HG03060 (cell line): ENCODE measurements around the gene YIPF2.
"Not testable (repeated sequence)": the region's sequence is repeated elsewhere in the genome, so short reads cannot be mapped to it uniquely, and the experiment has no call there.

ENCODE experiments used
- ATAC-seq: cut with Tn5 transposase; IDR thresholded peaks from one replicate; pipeline ENCODE4 v1.9.1; 2021; ENCODE audit warnings: low read depth, moderate number of reproducible peaks; ENCODE audit not compliant: unreplicated experiment

YIPF2 gene

DNA sequence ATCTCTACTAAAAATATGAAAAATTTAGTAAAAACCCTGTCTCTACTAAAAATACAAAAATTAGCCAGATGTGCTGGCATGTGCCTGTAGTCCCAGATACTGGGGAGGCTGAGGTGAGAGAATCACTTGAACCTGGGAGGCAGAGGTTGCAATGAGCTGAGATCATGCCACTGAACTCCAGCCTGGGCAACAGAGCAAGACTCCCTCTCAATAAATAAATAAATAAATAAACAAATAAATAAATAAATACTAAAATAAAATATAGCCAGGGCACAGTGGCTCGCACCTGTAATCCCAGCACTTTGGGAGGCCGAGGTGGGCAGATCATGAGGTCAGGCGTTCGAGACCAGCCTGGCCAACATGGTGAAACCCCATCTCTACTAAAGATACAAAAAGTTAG is 15.0 kb upstream of the YIPF2 start:
- not testable (repeated sequence) for ATAC-seq

DNA sequence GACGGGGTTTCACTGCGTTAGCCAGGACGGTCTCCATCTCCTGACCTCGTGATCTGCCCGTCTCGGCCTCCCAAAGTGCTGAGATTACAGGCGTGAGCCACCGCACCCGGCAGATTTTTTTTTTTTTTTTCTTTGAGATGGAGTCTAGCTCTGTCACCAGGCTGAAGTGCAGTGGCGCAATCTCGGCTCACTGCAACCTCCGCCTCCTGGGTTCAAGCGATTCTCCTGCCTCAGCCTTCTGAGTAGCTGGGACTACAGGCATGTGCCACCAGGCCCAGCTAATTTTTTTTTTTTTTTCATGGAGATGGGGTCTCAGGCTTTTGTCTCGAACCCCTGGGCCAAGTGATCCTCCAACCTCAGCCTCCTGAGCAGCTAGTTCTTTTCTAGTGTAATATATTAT is 13.2 kb upstream of the YIPF2 start:
- not testable (repeated sequence) for ATAC-seq

DNA sequence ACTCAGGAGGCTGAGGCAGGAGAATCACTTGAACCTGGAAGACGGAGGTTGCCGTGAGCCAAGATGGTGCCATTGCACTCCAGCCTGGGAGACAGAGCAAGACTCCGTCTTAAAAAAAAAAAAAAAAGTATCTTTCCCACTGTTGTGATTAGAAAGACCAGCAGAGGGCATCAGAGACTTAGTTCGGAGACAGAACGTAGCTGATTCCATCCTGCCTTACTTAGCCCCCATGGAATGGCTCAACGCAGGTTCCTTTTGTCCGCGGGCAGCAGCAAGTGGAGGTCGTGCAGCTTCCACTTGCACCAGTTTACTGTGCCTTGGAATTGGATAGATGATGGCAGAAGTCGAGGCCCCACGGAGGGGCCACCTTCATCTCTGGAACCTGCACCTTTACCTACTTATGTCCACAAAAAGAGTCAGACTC is 8.2 kb upstream of the YIPF2 start:
- ATAC-seq = no peak

DNA sequence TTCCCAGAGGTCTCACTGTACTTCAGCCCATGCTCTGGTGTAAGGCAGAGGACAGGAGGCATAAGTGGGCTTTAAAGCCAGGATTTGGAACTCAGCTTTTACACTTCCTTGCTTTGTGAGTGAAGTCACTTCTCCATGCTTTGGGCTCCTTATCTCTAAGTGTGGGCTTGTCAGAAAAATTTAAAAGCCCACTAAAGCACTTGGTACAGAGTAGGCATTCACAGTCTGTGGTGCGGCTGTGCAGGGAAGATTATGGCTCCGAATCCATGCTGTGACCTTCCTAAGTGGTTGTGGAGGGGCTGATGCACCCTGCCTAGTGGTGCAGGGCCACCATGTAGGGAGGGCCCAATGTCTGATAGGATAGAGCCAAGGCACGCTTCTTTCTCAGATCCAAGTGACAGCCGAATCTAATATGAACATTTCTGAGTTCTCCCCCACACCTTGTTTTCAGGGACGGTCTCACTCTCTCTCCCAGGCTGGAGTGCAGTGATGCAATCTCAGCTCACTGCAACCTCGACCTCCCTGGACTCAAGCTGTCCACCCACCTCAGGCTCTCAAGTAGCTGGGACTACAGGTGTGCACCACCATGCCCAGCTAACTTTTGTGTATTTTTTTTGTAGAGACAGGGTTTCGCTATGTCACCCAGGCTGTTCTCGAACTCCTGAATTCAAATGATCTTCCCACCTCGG is 7.1 kb upstream of the YIPF2 start:
- ATAC-seq = no peak

DNA sequence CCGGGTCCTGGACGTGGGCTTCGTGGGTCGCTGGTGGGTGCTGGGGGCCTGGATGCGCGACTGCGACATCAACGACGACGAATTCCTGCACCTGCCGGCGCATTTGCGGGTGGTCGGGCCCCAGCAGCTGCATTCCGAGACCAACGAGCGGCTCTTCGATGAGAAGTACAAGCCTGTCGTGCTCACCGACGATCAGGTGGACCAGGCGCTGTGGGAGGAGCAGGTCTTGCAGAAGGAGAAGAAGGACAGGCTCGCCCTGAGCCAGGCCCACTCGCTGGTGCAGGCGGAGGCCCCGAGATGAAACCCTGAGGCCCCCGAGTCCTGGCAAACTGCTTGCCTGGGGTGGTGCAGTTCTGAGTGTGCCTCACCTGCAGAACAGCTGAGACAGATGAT is 959 bp upstream of the YIPF2 start:
- no peak for ATAC-seq

DNA sequence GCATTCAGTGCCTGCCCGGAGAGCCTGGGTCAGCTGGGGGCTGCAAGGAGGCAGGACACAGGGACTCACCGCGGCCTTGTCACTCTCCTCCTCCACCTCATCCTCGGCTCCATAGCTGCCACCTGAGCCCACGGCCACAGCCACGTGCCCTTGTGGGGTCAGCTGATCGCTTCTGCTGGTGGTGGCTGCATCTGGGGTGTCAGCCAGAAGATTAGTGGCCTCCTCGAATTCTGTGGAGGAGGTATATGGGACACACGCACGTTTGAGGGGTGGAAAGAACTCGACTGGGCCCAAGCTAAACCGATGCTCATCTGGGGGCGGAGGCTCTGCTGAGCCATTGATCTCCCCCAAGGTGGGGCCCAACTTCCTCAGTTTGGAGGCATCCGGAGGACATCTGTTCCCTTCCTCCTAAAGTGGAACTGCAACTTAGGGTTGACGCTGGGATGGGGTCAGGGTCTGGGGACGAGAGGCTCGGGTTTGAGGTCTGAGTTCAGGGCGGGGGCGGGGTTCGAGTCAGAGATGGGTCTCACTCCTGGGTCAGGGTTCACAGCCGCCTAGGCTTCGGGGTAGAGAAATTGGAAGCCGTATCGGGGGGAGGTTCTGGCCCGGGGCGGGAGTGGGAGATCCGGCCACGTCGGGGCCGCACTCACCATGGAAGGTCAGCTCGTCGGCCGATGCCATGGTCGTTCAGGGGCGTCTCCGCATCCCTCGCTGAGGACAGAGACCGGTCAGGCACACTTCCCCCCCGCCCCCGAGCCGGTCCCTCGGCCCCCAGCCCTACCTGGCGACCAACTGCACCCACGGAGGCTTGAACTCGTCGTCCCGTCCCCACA is 493 bp downstream of the YIPF2 start:
- no peak for ATAC-seq

DNA sequence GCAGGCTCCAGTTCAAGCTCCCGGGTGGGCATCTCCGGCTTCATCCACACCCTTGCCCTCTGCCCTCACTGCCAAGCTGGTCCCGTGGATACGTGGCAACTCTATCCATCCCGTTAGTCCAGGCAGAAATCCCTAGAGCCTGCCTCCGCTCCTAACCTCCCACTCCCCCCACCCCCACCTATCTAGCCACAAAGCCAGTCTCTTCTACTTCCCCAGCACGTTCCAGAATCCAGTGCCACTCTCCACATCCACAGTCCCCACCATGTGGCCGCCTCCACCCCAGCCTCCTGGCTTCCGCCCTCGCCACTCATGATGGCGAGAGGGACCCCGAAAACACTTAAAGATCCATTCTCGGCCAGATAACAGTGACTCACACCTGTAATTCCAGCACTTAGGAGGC is 3.8 kb downstream of the YIPF2 start:
- no peak for ATAC-seq

DNA sequence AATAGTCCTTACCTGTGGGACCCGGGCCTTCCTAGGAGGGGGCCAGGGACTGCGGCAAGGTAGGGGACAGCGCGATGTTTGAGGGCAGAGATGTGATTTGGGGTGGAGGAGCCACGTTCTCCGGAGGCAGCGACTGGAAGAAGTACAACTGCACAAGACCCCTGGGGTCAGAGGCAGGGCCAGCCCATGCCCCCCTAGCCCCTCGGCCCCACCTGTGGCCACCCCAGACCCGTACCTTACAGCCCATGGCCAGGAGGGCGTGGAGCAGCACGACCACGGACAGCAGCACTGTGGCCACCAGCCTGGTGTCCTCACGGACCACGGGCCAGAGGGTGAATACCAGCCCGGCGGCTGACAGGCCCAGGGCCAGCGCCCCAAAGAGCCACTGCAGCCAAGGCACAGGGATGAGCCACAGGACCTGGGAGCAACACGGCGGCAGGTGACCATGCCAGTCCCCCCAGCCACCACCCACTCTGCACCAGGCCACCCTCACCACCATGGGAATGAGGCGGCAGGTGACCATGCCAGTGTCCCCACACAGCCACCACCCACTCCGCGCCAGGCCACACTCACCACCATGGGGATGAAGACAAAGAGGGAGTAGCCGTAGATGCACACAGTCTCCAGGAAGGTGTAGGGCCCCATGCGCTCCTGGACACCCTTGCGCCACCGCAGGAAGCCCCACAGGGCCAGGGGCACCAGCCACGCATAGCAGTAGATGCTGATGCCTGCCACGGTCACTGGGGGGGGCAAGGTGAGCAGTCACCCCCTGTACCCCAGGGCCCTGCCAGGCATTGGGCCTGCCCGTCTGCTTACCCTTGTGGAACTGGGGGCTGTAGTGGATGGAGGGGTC is 5.0 kb downstream of the YIPF2 start:
- ATAC-seq = no peak

DNA sequence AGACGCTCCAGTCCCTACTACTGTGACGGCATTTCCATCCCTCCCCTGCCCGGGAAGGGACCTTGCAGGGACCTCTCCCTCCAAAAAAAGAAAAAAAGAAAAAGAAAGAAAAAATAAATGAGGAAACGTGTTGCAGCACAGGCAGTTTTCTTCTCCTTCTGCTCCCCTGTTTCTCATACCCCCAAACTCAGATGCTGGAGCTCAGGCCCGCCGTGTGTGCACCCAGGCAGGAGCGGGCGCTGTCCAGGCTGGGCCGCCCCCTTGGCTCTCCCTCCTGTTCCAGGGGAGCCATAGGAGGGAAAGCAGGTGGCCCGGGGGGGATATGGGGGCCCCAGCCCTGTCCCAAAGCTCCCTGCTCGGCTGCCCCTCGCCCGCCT is 5.8 kb downstream of the YIPF2 start:
- ATAC-seq = no peak

DNA sequence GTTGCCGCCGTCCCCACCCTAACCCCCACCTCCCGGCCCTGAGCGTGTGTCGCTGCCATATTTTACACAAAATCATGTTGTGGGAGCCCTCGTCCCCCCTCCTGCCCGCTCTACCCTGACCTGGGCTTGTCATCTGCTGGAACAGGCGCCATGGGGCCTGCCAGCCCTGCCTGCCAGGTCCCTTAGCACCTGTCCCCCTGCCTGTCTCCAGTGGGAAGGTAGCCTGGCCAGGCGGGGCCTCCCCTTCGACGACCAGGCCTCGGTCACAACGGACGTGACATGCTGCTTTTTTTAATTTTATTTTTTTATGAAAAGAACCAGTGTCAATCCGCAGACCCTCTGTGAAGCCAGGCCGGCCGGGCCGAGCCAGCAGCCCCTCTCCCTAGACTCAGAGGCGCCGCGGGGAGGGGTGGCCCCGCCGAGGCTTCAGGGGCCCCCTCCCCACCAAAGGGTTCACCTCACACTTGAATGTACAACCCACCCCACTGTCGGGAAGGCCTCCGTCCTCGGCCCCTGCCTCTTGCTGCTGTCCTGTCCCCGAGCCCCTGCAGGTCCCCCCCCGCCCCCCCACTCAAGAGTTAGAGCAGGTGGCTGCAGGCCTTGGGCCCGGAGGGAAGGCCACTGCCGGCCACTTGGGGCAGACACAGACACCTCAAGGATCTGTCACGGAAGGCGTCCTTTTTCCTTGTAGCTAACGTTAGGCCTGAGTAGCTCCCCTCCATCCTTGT is 6.4 kb downstream of the YIPF2 start:
- ATAC-seq = no peak

DNA sequence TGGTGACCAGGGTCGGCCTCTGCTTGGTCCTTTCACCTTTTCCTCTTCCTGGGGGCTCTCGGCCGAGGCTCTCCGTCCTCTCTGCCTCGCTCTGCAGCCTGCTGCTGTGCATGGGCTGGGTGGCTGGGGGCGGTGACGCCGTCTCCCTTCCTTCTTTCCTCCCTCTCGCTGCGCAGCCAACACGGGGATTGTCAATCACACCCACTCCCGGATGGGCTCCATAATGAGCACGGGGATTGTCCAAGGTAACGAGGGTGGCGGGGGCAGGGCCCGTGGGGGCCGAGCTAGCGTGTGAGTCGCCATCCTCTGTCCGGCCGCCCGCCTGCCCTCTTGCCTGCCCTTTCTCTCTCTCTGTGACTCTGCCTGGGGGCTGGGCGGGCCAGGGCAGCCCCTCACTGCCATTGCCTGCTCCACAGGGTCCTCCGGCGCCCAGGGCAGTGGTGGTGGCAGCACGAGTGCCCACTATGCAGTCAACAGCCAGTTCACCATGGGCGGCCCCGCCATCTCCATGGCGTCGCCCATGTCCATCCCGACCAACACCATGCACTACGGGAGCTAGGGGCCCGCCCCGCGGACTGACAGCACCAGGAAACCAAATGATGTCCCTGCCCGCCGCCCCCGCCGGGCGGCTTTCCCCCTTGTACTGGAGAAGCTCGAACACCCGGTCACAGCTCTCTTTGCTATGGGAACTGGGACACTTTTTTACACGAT is 7.1 kb downstream of the YIPF2 start:
- no peak for ATAC-seq

DNA sequence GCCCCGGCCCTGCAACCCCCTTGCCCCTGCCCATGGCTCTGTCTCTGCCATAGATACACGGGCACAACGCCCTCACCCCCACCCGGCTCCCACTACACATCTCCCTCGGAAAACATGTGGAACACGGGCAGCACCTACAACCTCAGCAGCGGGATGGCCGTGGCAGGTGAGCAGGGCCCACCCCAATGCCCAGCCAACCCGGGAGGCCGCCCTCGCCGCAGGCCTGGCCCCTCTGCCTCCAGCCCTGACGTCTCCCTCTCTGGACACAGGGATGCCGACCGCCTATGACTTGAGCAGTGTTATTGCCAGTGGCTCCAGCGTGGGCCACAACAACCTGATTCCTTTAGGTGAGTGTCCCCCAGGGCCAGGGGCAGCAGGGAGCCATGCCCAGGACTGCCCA is 7.7 kb downstream of the YIPF2 start:
- ATAC-seq = no peak

DNA sequence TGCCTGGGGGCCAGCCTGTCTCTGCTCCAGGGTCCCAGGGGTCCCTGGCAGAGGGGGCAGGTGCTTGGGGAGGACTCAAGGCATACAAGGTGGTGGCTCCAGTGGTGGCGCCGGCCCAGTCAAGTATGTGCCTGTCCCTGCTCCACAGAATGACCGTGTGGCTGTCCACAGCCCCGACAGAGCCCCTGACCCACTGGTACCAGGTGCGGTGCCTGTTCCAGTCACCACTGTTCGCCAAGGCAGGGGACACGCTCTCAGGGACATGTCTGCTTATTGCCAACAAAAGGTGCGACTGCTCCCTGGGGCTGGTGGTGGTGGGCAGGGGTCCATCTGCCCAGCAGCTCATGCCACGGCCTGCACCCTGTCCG is 8.2 kb downstream of the YIPF2 start:
- no peak for ATAC-seq

DNA sequence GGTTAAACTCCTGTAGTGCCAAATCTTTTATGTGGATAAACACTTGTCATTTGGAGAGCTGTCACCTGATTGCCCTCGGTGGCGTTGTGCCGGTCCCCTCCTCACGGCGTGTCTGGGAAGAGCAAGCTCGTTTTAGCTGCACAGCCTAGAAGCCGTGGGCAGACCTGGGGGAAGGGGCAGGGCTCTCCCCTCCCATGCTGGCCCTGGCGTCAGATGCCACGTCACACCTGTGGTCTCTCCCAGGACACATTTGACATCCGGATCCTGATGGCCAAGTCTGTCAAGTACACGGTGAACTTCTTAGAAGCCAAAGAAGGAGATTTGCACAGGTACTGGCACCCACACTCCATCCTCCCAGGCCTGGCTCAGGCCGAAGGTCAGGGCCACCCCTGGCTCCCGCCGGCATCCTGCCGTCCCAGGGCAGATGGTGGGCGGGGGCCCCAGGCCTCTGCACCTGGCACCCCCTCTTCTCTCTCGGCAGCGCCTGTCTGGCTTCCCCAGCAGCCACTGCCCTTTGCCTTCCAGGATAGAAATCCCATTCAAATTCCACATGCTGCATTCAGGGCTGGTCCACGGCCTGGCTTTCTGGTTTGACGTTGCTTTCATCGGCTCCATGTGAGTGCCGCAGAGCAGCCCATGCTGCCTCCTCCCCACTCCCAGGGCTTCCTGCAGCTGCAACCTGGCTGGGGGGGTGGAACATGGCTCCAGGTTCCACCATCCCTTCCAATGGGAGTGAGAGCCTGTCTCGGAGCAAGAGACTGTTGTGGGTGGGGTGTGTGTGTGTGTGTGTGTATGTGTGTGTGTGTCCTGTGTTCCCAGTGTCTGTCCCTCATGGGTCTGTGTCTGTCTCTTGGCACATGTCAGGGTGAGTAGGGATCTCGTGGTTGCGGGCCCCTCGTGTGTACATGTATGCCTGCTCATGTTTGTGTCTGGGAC is 8.8 kb downstream of the YIPF2 start:
- no peak for ATAC-seq

DNA sequence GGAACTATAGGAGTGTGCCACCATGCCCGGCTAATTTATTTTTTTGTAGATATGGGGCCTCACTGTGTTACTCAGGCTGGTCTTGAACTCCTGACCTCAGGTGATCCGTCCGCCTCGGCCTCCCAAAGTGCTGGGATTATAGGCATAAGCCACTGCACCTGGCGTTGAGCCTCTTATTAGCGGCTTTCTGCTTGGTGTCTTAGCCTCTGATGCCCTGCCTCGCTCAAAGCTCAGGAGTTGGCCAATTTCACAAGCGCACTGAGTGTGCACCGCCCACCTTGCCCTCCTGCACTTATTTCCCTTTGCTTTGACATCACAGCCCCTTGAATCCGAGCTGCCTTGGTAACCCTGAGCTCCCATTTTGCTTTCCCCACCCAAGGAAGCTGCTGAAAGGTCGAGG is 10.1 kb downstream of the YIPF2 start:
- ATAC-seq = no peak

DNA sequence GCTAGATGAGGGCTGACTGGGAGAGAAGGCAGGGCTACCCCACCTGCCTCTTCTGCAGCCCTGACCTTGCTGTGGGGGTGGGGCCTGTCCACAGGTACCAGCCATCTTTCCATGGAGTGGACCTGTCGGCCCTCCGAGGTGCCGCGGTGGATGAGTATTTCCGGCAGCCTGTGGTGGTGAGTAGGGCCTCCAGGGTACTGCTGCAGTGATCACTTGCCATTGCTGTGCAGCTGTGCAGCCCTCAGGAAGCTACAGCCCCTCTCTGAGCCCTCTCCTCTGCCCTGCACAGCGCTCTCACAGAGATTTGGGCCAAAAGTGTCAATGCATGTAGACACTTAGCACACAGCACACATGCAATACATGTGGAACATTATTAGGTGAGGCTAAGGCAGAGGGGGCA is 11.8 kb downstream of the YIPF2 start:
- ATAC-seq = no peak

DNA sequence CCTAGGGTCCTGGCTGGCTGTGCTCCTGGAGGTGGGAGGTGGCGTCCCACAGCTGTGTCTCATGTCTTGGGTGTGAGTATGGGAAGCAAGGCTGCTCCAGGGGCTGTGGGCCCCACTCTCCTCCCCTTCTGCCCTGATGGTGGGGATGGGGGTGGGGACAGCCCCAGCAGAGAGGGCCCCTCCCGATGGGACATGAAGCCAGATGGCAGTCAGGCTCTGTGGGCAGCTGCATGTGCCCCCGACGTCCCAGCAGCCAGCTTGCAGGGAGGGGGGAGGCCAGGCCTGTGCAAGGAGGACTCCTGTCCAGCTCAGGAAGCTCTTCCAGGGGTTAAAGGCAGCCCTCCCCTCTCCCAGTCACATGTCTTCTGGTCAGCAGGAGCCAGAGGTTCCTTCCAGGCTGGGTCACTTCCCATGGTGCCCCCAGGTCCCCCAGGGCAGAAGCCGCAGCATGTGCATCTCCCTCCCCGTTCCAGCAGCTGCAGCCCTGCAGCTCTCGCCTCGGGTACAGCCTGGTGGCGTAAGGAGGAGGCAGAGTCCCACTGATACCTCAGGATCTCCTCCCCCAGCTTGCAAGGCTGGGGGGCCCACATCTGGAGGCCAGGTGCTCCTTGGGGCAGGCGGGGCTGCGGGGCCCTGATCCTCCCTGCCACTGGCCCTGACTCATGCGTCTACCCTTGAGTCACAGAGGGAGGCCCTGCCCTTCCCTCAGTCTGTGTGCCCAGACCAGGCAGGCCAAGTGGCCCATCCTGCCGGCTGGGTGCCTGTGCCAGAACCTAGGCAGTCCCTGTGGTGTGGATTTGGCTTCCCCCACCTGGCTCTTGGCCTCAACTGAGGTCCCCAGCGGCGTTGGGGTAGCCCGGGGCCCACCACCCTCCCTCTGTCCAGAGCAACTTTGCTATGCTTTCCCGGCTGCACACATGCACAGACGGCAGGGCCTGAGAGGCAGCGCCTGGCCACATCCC is 13.0 kb downstream of the YIPF2 start:
- no peak for ATAC-seq
